ENCODE measurements around the gene SRSF5. TPM values are rescaled to one million over a fixed set of nuclear protein-coding genes. Genes with fewer than 3 reads are reported as not detected.

SRSF5 gene
- total RNA-seq, 2 experiments from 2014 or later: 1,437 to 1,479 TPM

DNA sequence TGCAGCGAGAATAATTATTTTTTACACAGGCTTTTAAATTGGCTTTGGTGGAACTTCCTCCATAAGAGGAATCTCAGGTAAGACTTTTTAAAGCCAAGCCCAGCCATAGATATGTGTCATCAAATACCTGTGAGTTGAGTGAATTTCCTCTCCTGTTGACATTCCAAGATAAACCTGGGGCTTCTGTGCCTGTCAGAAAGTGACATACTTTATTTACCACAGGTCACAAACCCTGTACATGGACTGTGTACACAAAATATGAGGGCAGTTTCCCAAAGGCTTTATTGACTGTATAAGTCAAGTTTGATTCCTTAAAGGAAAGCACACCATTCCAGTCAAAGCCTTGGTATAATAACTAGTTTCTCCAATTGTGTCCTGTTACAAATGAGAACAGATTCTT, 25.9 kb upstream of the SRSF5 start:
- Mint-ChIP-seq H3K27me3 (peaks cover 1% of the 10 kb centered on the region), H3K36me3 (ENCODE audit: low read depth) (no peaks in the 10 kb centered on the region), H3K9me3 (peaks cover 2% of the 10 kb centered on the region), H3K4me3 (no peak overlapping the region), H3K27ac (no peak overlapping the region), H3K4me1 (ENCODE audit: low read depth) (peaks cover 3% of the 10 kb centered on the region)
- DNase-seq: no peak
- POLR2A ChIA-PET: no interaction called here
- peaks cover 0 to 12% of the 10 kb centered on the region in 2 experiments for H3K9me3 ChIP-seq (ENCODE audit: control insufficient read depth in 1 of 2, insufficient read depth in 1 of 2, low read length in 2 of 2)
- no peaks in the 10 kb centered on the region for H3K36me3 ChIP-seq (ENCODE audit: insufficient read depth, low read length)
- peaks cover under 1% of the 10 kb centered on the region for H3K4me1 ChIP-seq (ENCODE audit: insufficient read depth, low read length)
- H3K27me3 ChIP-seq (ENCODE audit: control insufficient read depth in 1 of 2, insufficient read depth in 2 of 2, low read length in 2 of 2): no peaks in the 10 kb centered on the region
- TF ChIP-seq CTCF (IDR thresholded peaks at IDR 0.05): no peak
- no peak overlapping the region for H3K4me3 ChIP-seq (ENCODE audit: low read length)
- intact Hi-C loops (cut with DNase I, micrococcal nuclease): no loop called here
- no peak overlapping the region for H3K27ac ChIP-seq (ENCODE audit: low read depth in 1 of 2, low read length in 2 of 2)
- CTCF ChIA-PET: no interaction called here
- ATAC-seq (ENCODE audit: poor library complexity): no peak

GRCh38 chr14:69749956-69750355, 17.0 kb upstream of the SRSF5 start:
- Histone ChIP-seq H3K4me1 (ENCODE audit: insufficient read depth, low read length) (peaks cover 4% of the 10 kb centered on the region), H3K4me3 (ENCODE audit: low read length) (no peak overlapping the region), H3K27ac (ENCODE audit: low read depth in 1 of 2, low read length in 2 of 2) (no peak overlapping the region), H3K9me3 (ENCODE audit: control insufficient read depth in 1 of 2, insufficient read depth in 1 of 2, low read length in 2 of 2) (no peaks in the 10 kb centered on the region), H3K27me3 (ENCODE audit: control insufficient read depth in 1 of 2, insufficient read depth in 2 of 2, low read length in 2 of 2) (no peaks in the 10 kb centered on the region), H3K36me3 (ENCODE audit: insufficient read depth, low read length) (no peaks in the 10 kb centered on the region)
- no peak for TF ChIP-seq CTCF (IDR thresholded peaks at IDR 0.05)
- CTCF ChIA-PET: no interaction called here
- Mint-ChIP-seq H3K9me3 (no peaks in the 10 kb centered on the region), H3K27ac (no peak overlapping the region), H3K4me3 (no peak overlapping the region), H3K27me3 (no peaks in the 10 kb centered on the region), H3K4me1 (ENCODE audit: low read depth) (peaks cover 7% of the 10 kb centered on the region), H3K36me3 (ENCODE audit: low read depth) (no peaks in the 10 kb centered on the region)
- POLR2A ChIA-PET: interaction anchor here (1.4 kb wide), 1 partner anchor 17 kb away, joined by 8 read pairs; the partner anchor contains the start of gene SRSF5
- no peak for DNase-seq
- intact Hi-C loops (cut with DNase I, micrococcal nuclease): no loop called here
- no peak for ATAC-seq (ENCODE audit: poor library complexity)

DNA sequence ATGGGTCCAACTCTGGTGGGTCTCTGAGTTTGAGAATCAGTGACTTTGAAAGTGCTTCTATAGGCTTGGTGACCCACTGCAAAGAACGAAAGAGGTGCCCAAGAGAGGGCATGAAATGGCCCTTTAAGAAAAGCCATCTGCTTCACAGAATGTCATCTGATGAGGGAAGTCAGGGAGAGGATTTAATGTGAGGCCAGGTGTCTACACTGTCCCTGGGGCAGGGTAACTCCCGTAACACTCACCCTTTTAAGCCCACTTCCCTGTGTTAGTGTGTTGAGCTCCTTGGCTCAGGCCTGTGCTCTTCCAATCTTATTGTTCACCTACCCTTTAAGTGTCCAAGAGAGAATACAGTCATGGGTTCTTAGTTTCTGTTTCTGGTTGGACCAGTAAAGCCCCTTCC, 16.4 kb upstream of the SRSF5 start:
- Mint-ChIP-seq H3K4me1 (ENCODE audit: low read depth) (peaks cover 13% of the 10 kb centered on the region), H3K36me3 (ENCODE audit: low read depth) (no peaks in the 10 kb centered on the region), H3K27me3 (no peaks in the 10 kb centered on the region), H3K27ac (no peak overlapping the region), H3K9me3 (no peaks in the 10 kb centered on the region), H3K4me3 (no peak overlapping the region)
- Histone ChIP-seq H3K27ac (ENCODE audit: low read depth in 1 of 2, low read length in 2 of 2) (no peak overlapping the region), H3K36me3 (ENCODE audit: insufficient read depth, low read length) (no peaks in the 10 kb centered on the region), H3K4me3 (ENCODE audit: low read length) (no peak overlapping the region), H3K9me3 (ENCODE audit: control insufficient read depth in 1 of 2, insufficient read depth in 1 of 2, low read length in 2 of 2) (no peaks in the 10 kb centered on the region), H3K27me3 (ENCODE audit: control insufficient read depth in 1 of 2, insufficient read depth in 2 of 2, low read length in 2 of 2) (no peaks in the 10 kb centered on the region), H3K4me1 (ENCODE audit: insufficient read depth, low read length) (peaks cover 9% of the 10 kb centered on the region)
- intact Hi-C loops (cut with DNase I, micrococcal nuclease): no loop called here
- CTCF ChIA-PET: no interaction called here
- TF ChIP-seq CTCF (IDR thresholded peaks at IDR 0.05): no peak
- no peak for DNase-seq
- no peak for ATAC-seq (ENCODE audit: poor library complexity)
- POLR2A ChIA-PET: interaction anchor here (1.4 kb wide), 1 partner anchor 17 kb away, joined by 8 read pairs; the partner anchor contains the start of gene SRSF5
